ENCODE results near the gene EGR4.

The EGR4 gene

DNA sequence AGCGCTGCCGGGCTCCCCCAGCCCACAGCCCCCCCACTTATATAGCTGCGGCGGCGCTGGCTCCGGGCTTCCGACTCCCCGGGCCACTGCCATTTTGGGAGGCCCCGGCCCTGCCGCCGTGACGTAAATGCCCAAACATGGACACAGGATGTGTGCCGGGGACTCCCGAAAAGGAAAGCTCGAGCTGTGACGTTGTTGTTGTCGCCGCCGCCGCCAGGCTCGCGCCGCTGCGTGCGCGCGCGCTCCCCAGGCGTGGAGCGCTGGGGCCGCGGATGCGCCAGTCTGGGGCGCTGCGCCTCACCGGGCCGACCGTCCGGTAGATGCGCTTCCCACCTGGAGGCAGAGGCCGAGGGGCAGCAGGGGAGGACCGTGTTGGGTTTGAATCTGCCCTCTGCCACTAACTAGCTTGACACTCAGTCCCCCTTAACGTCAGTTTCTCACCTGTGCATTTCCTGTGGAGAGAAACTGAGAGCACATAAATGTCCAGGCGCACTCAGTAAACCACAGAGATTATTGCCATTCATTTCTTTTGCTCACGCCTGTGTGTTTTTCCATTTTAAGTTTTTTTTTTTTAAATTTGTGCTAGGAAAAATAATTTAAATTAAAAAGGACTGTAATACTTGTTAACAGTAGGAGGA, at the start of gene EGR4:
TSS of gene EGR4 (minus strand) at position 15 of the 638 bp plus-strand sequence. CDS start 231 bp downstream, outside the sequence.
- TF ChIP-seq CTCF (conservative IDR thresholded peaks at IDR 0.05; ENCODE audit: control insufficient read depth, insufficient read depth, low read depth, low read length) = no peak
- peak; percentile 68 for DNase-seq (ENCODE audit: low read depth)
- H3K4me3 ChIP-seq (ENCODE audit: control insufficient read depth, low read depth, low read length) = peak within 1 kb of the TSS; percentile 31

- no peak overlapping the region for H3K4me3 ChIP-seq (ENCODE audit: control insufficient read depth, low read depth, low read length)
- TF ChIP-seq CTCF (conservative IDR thresholded peaks at IDR 0.05; ENCODE audit: control insufficient read depth, insufficient read depth, low read depth, low read length) = no peak
- DNase-seq (ENCODE audit: low read depth) = no peak
Measured at GRCh38 chr2:73341039-73341438, 47.7 kb upstream of the EGR4 start.

DNA sequence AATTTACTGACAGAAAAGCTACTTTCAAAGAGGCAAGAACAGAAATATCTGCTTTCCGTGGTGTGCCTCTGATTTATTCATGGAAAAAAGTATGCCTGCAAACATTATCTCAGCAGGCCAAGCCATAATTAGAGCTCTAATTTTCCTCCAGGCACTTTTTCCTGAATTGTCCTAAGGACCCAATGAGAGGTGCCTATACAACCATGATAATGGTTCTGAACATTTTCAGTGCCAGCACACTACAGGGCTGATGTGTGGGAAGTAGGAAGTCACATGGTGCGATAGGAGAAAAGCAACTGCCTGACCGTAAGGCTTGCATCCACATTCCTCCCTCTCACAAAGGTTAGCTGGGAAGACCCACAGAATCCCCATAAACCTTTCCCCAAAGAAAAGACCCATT, 45.9 kb upstream of the EGR4 start:
- no peak for DNase-seq (ENCODE audit: low read depth)
- no peak for TF ChIP-seq CTCF (conservative IDR thresholded peaks at IDR 0.05; ENCODE audit: control insufficient read depth, insufficient read depth, low read depth, low read length)
- no peak overlapping the region for H3K4me3 ChIP-seq (ENCODE audit: control insufficient read depth, low read depth, low read length)

- no peak for TF ChIP-seq CTCF (conservative IDR thresholded peaks at IDR 0.05; ENCODE audit: control insufficient read depth, insufficient read depth, low read depth, low read length)
- no peak overlapping the region for H3K4me3 ChIP-seq (ENCODE audit: control insufficient read depth, low read depth, low read length)
- DNase-seq (ENCODE audit: low read depth) = no peak
Measured at GRCh38 chr2:73337828-73338227, 44.5 kb upstream of the EGR4 start.

DNA sequence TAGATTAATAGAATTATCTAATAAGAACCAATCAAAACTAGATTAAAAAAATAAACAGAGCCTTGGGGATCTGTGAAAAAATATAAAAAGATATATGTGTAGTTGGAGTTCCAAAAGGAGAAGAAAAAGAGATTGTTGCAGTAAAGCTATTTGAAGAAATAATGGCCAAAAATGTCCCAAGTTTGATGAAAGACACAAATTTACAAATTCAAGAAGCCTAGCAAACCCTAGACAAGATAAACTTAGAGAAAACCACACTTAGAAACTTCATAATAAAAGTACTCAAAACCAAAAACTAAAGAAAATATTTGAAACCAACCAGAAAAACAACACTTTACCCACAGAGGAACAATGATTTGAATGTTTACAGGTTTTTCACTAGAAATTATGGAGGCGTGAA, 41.3 kb upstream of the EGR4 start:
- H3K4me3 ChIP-seq (ENCODE audit: control insufficient read depth, low read depth, low read length) = no peak overlapping the region
- no peak for TF ChIP-seq CTCF (conservative IDR thresholded peaks at IDR 0.05; ENCODE audit: control insufficient read depth, insufficient read depth, low read depth, low read length)
- DNase-seq (ENCODE audit: low read depth) = no peak

GRCh38 chr2:73334045-73334444, 40.7 kb upstream of the EGR4 start:
- no peak for TF ChIP-seq CTCF (conservative IDR thresholded peaks at IDR 0.05; ENCODE audit: control insufficient read depth, insufficient read depth, low read depth, low read length)
- no peak overlapping the region for H3K4me3 ChIP-seq (ENCODE audit: control insufficient read depth, low read depth, low read length)
- no peak for DNase-seq (ENCODE audit: low read depth)

DNA sequence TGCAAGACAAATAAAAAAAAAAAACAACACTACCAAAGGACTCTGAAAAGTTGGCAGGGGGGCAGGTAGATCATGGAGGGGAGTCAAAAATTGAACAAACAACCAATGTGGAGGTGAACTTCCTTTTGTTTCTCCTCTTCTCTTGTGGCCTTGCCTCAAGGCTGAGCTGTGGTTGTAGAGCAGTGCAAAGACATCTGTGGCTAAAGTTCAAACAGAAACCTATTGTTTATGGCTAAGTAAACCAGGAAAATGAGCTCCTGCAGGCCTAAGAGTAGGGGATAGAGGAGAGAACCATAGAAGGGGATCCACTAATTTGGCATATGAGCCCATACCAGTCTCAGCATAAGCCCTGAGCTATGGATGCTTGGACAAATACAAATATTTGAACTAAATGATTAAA, 40.2 kb upstream of the EGR4 start:
- DNase-seq (ENCODE audit: low read depth) = no peak
- H3K4me3 ChIP-seq (ENCODE audit: control insufficient read depth, low read depth, low read length) = no peak overlapping the region
- no peak for TF ChIP-seq CTCF (conservative IDR thresholded peaks at IDR 0.05; ENCODE audit: control insufficient read depth, insufficient read depth, low read depth, low read length)

Measured in fibroblast of mammary gland (primary cell).